PFSK-1 (cell line): ENCODE data around the gene PRKN.

Experiments
- FOXP2 ChIP-seq: optimal IDR thresholded peaks from 2 replicates; pipeline ENCODE3; 2011; ENCODE audit warnings: borderline replicate concordance, control low read depth, inconsistent platforms; ENCODE audit not compliant: insufficient read depth; ENCODE audit errors: extremely low read length, extremely low read depth
- POLR2AphosphoS5 ChIP-seq: IDR thresholded peaks from 2 replicates; pipeline ENCODE4 v1.6.1; 2012; ENCODE audit warnings: low read depth, mild to moderate bottlenecking, control low read depth, low read length, moderate library complexity
- SIN3A ChIP-seq: IDR thresholded peaks from 2 replicates; pipeline ENCODE4 v1.6.1; 2012; ENCODE audit warnings: mild to moderate bottlenecking, low read length, moderate library complexity, borderline replicate concordance; ENCODE audit not compliant: insufficient read depth
- TAF1 ChIP-seq: IDR thresholded peaks from 2 replicates; pipeline ENCODE4 v1.6.1; 2012; ENCODE audit warnings: low read length, control low read depth, borderline replicate concordance; ENCODE audit not compliant: insufficient read depth
- TF ChIP-seq, protein P1 (sequence below), 2 experiments: IDR thresholded peaks; 2 replicates each; pipeline versions ENCODE4 v1.6.1 to v1.8.0; 2011 to 2012; ENCODE audit warnings: low read depth in 2 of 2, low read length in 2 of 2, control low read depth in 1 of 2, inconsistent platforms in 1 of 2, mild to moderate bottlenecking in 1 of 2, moderate library complexity in 1 of 2; ENCODE audit not compliant: insufficient read depth in 1 of 2

The PRKN gene

DNA sequence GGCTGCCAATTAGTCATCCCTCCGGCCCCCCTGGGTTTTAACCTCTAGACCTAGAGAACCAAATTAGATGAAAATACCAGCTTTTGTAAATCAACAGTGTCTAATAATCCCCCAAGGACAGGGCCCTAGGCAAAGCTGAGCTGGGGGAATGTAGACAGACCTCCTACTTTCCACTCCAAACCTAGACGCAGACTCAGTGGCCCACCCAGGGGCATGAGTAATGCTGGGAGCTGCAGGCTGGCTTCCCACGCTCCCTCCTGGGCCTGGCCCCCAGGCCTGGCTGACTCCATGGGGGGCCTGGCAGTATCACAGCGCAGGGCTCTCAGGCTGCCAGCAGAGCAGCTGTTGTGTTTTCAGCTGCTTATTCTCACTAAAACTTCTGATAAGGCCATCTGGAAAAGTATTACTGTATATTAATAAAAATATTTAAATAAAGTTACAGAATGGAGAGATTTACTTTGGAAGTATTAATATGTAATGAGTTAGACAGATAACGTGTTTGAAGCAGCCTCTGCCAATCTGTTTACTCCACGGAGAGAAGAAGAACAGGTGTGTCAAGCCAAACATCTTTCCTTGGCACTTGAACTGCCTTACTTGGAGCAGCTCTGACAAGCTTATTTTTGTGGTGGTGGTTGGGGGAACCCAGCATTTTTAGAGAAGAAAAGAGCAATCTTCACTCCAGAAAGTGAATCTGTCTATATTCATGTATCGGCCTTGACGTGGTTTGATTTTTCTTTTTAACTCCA is 1309.7 kb downstream of the PRKN start:
- no peak for TF ChIP-seq POLR2AphosphoS5
- no peak for TF ChIP-seq SIN3A
- TF ChIP-seq TAF1, result no peak
- TF ChIP-seq, protein P1, sequence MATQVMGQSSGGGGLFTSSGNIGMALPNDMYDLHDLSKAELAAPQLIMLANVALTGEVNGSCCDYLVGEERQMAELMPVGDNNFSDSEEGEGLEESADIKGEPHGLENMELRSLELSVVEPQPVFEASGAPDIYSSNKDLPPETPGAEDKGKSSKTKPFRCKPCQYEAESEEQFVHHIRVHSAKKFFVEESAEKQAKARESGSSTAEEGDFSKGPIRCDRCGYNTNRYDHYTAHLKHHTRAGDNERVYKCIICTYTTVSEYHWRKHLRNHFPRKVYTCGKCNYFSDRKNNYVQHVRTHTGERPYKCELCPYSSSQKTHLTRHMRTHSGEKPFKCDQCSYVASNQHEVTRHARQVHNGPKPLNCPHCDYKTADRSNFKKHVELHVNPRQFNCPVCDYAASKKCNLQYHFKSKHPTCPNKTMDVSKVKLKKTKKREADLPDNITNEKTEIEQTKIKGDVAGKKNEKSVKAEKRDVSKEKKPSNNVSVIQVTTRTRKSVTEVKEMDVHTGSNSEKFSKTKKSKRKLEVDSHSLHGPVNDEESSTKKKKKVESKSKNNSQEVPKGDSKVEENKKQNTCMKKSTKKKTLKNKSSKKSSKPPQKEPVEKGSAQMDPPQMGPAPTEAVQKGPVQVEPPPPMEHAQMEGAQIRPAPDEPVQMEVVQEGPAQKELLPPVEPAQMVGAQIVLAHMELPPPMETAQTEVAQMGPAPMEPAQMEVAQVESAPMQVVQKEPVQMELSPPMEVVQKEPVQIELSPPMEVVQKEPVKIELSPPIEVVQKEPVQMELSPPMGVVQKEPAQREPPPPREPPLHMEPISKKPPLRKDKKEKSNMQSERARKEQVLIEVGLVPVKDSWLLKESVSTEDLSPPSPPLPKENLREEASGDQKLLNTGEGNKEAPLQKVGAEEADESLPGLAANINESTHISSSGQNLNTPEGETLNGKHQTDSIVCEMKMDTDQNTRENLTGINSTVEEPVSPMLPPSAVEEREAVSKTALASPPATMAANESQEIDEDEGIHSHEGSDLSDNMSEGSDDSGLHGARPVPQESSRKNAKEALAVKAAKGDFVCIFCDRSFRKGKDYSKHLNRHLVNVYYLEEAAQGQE (IDR thresholded peaks at IDR 0.05; ENCODE audit: insufficient read depth in 1 of 2, low read depth in 2 of 2, low read length in 2 of 2), result no peak
- no peak for TF ChIP-seq FOXP2

- TF ChIP-seq FOXP2 (no peak), SIN3A (no peak), POLR2AphosphoS5 (no peak), TAF1 (no peak)
- TF ChIP-seq, protein P1 (IDR thresholded peaks at IDR 0.05; ENCODE audit: insufficient read depth in 1 of 2, low read depth in 2 of 2, low read length in 2 of 2), result no peak
Observed at GRCh38 chr6:161415302-161415855, 1312.2 kb downstream of the PRKN start.

GRCh38 chr6:161414707-161415106 is 1312.9 kb downstream of the PRKN start:
- TF ChIP-seq POLR2AphosphoS5, result no peak
- no peak for TF ChIP-seq SIN3A
- no peak for TF ChIP-seq FOXP2
- TF ChIP-seq, protein P1 (IDR thresholded peaks at IDR 0.05; ENCODE audit: insufficient read depth in 1 of 2, low read depth in 2 of 2, low read length in 2 of 2), result no peak
- no peak for TF ChIP-seq TAF1

- TF ChIP-seq FOXP2, result no peak
- TF ChIP-seq, protein P1 (IDR thresholded peaks at IDR 0.05; ENCODE audit: insufficient read depth in 1 of 2, low read depth in 2 of 2, low read length in 2 of 2), result no peak
- TF ChIP-seq POLR2AphosphoS5, result no peak
- TF ChIP-seq TAF1, result no peak
- no peak for TF ChIP-seq SIN3A
Observed at GRCh38 chr6:161414180-161414579, 1313.4 kb downstream of the PRKN start.

DNA sequence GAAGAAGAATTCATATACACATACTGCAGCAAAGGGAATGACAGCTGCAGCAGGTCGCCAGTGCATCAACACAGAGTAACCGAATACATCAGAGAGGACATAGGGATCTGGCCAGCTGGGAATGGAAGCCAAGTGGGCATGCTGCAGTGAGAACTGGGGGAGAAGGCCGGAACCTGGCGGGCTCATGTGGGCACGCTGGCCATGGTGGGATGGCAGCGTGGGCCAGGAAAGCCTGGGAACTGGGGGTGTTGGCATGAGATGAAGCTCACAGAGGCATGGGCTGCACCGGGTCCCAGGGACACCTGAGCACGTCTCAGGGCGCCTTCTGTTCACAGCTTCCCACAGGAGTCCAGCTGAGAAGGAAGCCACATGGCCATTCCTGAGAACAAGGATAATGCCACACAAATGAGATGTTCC is 1314.2 kb downstream of the PRKN start:
- no peak for TF ChIP-seq POLR2AphosphoS5
- TF ChIP-seq TAF1, result no peak
- TF ChIP-seq SIN3A, result no peak
- TF ChIP-seq FOXP2, result no peak
- TF ChIP-seq, protein P1 (IDR thresholded peaks at IDR 0.05; ENCODE audit: insufficient read depth in 1 of 2, low read depth in 2 of 2, low read length in 2 of 2), result no peak
